Endodermal cell (in vitro differentiated cells): ENCODE data around the gene SPOP. TPM values are rescaled to one million over a fixed set of nuclear protein-coding genes. Genes with fewer than 3 reads are reported as not detected.

Source experiments
- DNase-seq: peaks from one replicate; pipeline ENCODE4 v3.0.0-alpha.2; 2017
- H3K27ac ChIP-seq: 2 replicates; pipeline ENCODE4 v1.5.1; 2013; ENCODE audit warnings: mild to moderate bottlenecking, low read depth, low read length, moderate library complexity
- H3K27me3 ChIP-seq: 2 replicates; pipeline ENCODE4 v1.6.1; 2013; ENCODE audit warnings: mild to moderate bottlenecking, low read length, moderate library complexity; ENCODE audit not compliant: insufficient read depth, control insufficient read depth, poor library complexity, severe bottlenecking
- H3K36me3 ChIP-seq: 2 replicates; pipeline ENCODE4 v1.7.0; 2013; ENCODE audit warnings: mild to moderate bottlenecking, low read length, moderate library complexity; ENCODE audit not compliant: control insufficient read depth, insufficient read depth
- H3K4me1 ChIP-seq: one replicate; pipeline ENCODE4 v1.7.0; 2013; ENCODE audit warnings: low read length; ENCODE audit not compliant: control insufficient read depth, insufficient read depth
- H3K4me3 ChIP-seq: 2 replicates; pipeline ENCODE4 v1.5.1; 2013; ENCODE audit warnings: mild to moderate bottlenecking, low read length, moderate library complexity
- H3K9ac ChIP-seq: 2 replicates; pipeline ENCODE4 v1.6.1; 2013; ENCODE audit warnings: mild to moderate bottlenecking, low read length, moderate library complexity; ENCODE audit not compliant: poor library complexity, severe bottlenecking; ENCODE audit errors: extremely low read depth
- H3K9me3 ChIP-seq: 2 replicates; pipeline ENCODE4 v1.6.1; 2013; ENCODE audit warnings: mild to moderate bottlenecking, low read length, moderate library complexity; ENCODE audit not compliant: control insufficient read depth
- H3K27ac Mint-ChIP-seq: 2 replicates; pipeline ENCODE4 v1.8.0; 2020; ENCODE audit warnings: mixed read lengths
- H3K27me3 Mint-ChIP-seq: 2 replicates; pipeline ENCODE4 v1.8.0; 2021; ENCODE audit warnings: mild to moderate bottlenecking, mixed read lengths; ENCODE audit not compliant: insufficient read depth
- H3K36me3 Mint-ChIP-seq: 2 replicates; pipeline ENCODE4 v1.8.0; 2020; ENCODE audit warnings: low read depth, mixed read lengths
- H3K4me1 Mint-ChIP-seq: 2 replicates; pipeline ENCODE4 v1.8.0; 2020; ENCODE audit warnings: mixed read lengths
- H3K4me3 Mint-ChIP-seq: 2 replicates; pipeline ENCODE4 v1.8.0; 2020; ENCODE audit warnings: mild to moderate bottlenecking, moderate library complexity, mixed read lengths
- H3K9me3 Mint-ChIP-seq: 2 replicates; pipeline ENCODE4 v1.8.0; 2020; ENCODE audit warnings: mild to moderate bottlenecking, mixed read lengths
- WGBS, 2 experiments: methylation state at CpG; one replicate each; pipeline versions ENCODE4 v1.1.5 to v1.1.7; 2013; ENCODE audit warnings: missing lambda C conversion rate in 2 of 2, mixed read lengths in 1 of 2; ENCODE audit not compliant: insufficient coverage in 1 of 2, insufficient read length in 1 of 2; 5-methylcytosine and 5-hydroxymethylcytosine counted together
- total RNA-seq, 2 donors: library from RNA; stranded (reverse); fragmentation: NEBNext Ultra II Directional in 1 of 2; extraction: Animal tissue kit (Norgen Biotek cat#: 25700) in 1 of 2; gene quantifications; 2 replicates in 1 of 2; 3 replicates in 1 of 2; pipeline ENCODE4 v1.2.1, GENCODE V29; 2021
- TF ChIP-seq, protein P1 (sequence below): fragments of 200-600 bp; sonication (generic); conservative IDR thresholded peaks from 2 replicates; pipeline ENCODE4 v1.5.0; 2021; ENCODE audit warnings: antibody characterized with exemption, mild to moderate bottlenecking

Gene SPOP
- total RNA-seq, 2 donors from 2014 or later, result 39.9 to 41.3 TPM

DNA sequence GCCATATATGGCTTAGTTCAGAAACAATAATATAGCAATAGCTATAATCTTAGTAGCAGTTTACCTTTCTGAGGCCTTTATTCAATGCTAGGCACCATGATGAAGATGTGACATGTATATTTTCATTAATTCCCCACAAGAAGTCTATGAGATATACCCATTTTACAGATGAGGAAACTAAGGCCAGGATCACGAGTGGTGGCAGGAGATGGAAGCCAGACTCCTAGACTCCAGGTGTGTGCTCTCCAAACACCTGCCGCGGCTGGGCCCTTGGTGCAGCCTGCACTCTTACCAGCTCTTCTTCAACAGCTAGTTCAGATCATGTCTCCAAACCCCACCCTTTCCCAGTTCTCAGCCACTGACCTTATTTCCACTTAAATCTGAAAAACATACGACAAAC is 87.0 kb downstream of the SPOP start:
- Histone ChIP-seq H3K9me3 (no peaks in the 10 kb centered on the region), H3K4me3 (no peak overlapping the region), H3K36me3 (no peaks in the 10 kb centered on the region), H3K4me1 (no peaks in the 10 kb centered on the region), H3K27ac (no peak overlapping the region), H3K27me3 (no peaks in the 10 kb centered on the region), H3K9ac (no peak overlapping the region)
- no peaks in the 10 kb centered on the region for H3K27me3 Mint-ChIP-seq
- WGBS, 2 experiments, result 90 to 92% methylated on average over 4 of the region's 4 CpGs
- DNase-seq, result peak; percentile 14
- no peaks in the 10 kb centered on the region for H3K4me1 Mint-ChIP-seq
- TF ChIP-seq, protein P1, sequence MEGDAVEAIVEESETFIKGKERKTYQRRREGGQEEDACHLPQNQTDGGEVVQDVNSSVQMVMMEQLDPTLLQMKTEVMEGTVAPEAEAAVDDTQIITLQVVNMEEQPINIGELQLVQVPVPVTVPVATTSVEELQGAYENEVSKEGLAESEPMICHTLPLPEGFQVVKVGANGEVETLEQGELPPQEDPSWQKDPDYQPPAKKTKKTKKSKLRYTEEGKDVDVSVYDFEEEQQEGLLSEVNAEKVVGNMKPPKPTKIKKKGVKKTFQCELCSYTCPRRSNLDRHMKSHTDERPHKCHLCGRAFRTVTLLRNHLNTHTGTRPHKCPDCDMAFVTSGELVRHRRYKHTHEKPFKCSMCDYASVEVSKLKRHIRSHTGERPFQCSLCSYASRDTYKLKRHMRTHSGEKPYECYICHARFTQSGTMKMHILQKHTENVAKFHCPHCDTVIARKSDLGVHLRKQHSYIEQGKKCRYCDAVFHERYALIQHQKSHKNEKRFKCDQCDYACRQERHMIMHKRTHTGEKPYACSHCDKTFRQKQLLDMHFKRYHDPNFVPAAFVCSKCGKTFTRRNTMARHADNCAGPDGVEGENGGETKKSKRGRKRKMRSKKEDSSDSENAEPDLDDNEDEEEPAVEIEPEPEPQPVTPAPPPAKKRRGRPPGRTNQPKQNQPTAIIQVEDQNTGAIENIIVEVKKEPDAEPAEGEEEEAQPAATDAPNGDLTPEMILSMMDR, result no peak
- H3K4me3 Mint-ChIP-seq, result no peak overlapping the region
- H3K27ac Mint-ChIP-seq, result no peak overlapping the region
- peaks cover 19% of the 10 kb centered on the region for H3K36me3 Mint-ChIP-seq
- H3K9me3 Mint-ChIP-seq, result no peaks in the 10 kb centered on the region

DNA sequence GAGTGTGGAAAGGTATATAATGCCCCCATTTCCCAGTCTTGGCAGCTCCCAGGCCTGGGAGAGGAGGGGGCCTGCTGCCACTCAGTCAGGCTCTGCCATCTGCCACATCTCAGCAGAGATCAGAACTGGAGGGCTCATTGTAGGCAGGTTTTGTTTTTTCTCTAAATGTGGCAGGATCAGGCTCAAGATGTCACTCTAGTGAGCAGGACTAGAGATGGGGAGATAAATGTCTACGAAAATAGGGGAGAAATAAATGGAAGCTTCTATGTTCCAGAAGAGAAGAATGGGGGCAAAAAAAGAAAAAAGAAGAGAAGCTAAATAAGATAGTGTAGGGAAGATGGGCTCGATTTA is 88.3 kb downstream of the SPOP start:
- Histone ChIP-seq H3K27ac (no peak overlapping the region), H3K9ac (no peak overlapping the region), H3K36me3 (no peaks in the 10 kb centered on the region), H3K4me1 (no peaks in the 10 kb centered on the region), H3K9me3 (no peaks in the 10 kb centered on the region), H3K27me3 (no peaks in the 10 kb centered on the region), H3K4me3 (no peak overlapping the region)
- H3K4me1 Mint-ChIP-seq, result no peaks in the 10 kb centered on the region
- H3K4me3 Mint-ChIP-seq, result no peak overlapping the region
- H3K27ac Mint-ChIP-seq, result no peak overlapping the region
- whole genome bisulfite sequencing, 2 experiments, result 86 to 88% methylated on average over 1 to 2 of the region's 2 CpGs
- no peak for DNase-seq
- H3K9me3 Mint-ChIP-seq, result no peaks in the 10 kb centered on the region
- H3K27me3 Mint-ChIP-seq, result no peaks in the 10 kb centered on the region
- peaks cover 15% of the 10 kb centered on the region for H3K36me3 Mint-ChIP-seq
- TF ChIP-seq, protein P1, result no peak

DNA sequence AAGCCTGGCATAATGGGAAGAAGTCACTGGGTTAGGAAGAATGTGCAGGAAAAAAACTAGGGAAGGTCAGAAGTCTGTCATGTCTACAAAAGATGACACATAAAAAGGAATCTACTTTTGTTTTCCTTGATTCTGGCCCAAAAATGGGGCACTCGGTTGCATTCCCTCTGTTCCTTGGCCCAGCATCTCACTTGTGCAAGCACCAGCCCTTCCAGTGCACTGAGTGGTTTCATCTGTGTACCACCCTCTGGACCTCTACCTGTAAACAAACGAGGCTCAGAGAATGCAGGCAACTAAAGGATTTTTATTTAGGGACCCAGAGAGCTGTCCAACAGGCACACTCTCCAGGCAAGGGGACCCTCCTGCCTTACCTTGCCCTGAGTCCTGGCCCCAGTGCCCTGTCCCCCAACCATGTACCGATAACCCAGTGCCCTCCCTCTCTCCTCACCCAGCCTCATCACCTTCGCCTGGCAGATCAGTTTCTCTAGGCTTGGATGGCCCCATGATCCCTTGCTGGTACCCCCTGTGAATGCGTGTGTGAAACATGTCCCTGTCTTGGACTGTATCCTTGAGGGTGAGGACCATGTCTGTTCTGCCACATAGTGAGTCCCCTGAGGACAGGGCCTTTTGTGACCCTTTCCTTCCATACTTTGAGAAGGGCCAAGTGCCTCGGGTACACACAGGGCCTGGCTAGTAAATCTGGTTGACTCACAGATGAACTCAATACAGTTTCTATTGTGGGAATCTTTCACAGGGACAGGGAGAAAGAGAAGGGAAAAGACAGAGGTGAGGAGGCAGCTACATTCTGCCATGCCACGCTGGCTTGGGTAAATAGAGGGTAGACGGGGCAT is 88.9 kb downstream of the SPOP start:
- TF ChIP-seq, protein P1, result no peak
- H3K36me3 ChIP-seq, result no peaks in the 10 kb centered on the region
- Mint-ChIP-seq H3K27ac (no peak overlapping the region), H3K4me3 (no peak overlapping the region), H3K27me3 (no peaks in the 10 kb centered on the region), H3K4me1 (no peaks in the 10 kb centered on the region), H3K9me3 (no peaks in the 10 kb centered on the region), H3K36me3 (peaks cover 12% of the 10 kb centered on the region)
- peak; percentile 41 for DNase-seq
- H3K4me3 ChIP-seq, result no peak overlapping the region
- H3K4me1 ChIP-seq, result no peaks in the 10 kb centered on the region
- H3K27me3 ChIP-seq, result no peaks in the 10 kb centered on the region
- no peak overlapping the region for H3K27ac ChIP-seq
- no peaks in the 10 kb centered on the region for H3K9me3 ChIP-seq
- no peak overlapping the region for H3K9ac ChIP-seq
- WGBS, 2 experiments, result 85 to 97% methylated on average over 5 to 8 of the region's 8 CpGs
